ENCODE data around the gene FOXL3.

- TF ChIP-seq, protein P1, sequence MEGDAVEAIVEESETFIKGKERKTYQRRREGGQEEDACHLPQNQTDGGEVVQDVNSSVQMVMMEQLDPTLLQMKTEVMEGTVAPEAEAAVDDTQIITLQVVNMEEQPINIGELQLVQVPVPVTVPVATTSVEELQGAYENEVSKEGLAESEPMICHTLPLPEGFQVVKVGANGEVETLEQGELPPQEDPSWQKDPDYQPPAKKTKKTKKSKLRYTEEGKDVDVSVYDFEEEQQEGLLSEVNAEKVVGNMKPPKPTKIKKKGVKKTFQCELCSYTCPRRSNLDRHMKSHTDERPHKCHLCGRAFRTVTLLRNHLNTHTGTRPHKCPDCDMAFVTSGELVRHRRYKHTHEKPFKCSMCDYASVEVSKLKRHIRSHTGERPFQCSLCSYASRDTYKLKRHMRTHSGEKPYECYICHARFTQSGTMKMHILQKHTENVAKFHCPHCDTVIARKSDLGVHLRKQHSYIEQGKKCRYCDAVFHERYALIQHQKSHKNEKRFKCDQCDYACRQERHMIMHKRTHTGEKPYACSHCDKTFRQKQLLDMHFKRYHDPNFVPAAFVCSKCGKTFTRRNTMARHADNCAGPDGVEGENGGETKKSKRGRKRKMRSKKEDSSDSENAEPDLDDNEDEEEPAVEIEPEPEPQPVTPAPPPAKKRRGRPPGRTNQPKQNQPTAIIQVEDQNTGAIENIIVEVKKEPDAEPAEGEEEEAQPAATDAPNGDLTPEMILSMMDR (IDR thresholded peaks at IDR 0.05): no peak
- TF ChIP-seq POLR2A (IDR thresholded peaks at IDR 0.05): no peak
These were observed 22.8 kb upstream of the FOXL3 start for GRCh38 chr7:266851-267840.

Data from testis (tissue), 2 donors.